GM12873 (cell line): ENCODE measurements around the gene TTC38.

Experiments used
- TF ChIP-seq, protein P1 (sequence below): IDR thresholded peaks from 2 replicates; pipeline ENCODE4 v1.5.1; 2012; ENCODE audit warnings: low read depth, mild to moderate bottlenecking, moderate library complexity, low read length, control low read depth; ENCODE audit not compliant: insufficient read depth; ENCODE audit errors: missing control alignments

The TTC38 gene

DNA sequence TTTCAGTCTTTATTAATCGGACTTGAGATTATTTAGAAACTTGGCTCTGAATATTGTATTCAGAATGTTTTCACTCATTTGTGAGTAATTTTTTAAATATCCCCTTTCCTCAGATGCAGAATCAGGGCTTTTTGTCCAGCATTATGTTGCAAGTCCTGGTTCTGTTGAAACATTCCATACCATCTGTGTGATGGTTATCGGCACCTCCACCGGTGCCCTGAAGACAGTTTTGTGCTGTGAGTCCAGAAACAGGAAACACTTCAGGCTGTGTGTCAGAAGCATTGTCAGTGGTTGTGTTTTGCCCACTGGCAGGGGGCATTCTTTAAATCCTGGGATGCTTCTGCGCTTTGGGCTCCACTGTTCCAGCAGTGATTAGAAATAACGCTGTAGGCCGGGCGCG, 38.1 kb upstream of the TTC38 start:
- TF ChIP-seq, protein P1, sequence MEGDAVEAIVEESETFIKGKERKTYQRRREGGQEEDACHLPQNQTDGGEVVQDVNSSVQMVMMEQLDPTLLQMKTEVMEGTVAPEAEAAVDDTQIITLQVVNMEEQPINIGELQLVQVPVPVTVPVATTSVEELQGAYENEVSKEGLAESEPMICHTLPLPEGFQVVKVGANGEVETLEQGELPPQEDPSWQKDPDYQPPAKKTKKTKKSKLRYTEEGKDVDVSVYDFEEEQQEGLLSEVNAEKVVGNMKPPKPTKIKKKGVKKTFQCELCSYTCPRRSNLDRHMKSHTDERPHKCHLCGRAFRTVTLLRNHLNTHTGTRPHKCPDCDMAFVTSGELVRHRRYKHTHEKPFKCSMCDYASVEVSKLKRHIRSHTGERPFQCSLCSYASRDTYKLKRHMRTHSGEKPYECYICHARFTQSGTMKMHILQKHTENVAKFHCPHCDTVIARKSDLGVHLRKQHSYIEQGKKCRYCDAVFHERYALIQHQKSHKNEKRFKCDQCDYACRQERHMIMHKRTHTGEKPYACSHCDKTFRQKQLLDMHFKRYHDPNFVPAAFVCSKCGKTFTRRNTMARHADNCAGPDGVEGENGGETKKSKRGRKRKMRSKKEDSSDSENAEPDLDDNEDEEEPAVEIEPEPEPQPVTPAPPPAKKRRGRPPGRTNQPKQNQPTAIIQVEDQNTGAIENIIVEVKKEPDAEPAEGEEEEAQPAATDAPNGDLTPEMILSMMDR, result no peak

DNA sequence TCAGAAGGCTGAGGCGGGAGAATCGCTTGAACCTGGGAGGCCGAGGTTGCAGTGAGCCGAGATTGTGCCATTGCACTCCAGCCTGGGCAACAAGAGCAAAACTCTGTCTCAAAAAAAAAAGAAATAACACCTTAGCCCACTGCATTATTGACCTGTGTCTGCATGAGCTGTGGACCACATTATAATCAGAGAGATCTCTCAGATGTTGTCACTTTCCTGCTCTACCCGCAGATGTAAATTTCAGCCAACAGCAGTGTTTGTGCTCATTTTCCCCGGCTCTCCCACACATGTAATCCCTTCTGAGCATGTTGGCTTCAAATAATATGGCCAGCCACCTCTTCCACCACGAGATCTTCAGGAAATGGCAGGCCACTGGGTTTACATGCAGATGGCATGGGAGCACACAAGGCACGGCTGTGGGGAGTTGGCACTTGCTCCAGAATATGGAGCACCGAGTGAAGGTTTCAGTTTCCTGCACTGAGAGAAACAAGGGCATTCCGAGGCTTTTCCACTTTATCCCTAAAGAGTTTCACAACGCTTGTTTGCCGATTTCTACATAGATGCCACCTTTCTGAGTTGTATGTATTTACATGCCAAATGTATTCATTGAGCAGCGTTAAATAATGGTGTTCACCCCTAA, 37.4 kb upstream of the TTC38 start:
- TF ChIP-seq, protein P1, result no peak

DNA sequence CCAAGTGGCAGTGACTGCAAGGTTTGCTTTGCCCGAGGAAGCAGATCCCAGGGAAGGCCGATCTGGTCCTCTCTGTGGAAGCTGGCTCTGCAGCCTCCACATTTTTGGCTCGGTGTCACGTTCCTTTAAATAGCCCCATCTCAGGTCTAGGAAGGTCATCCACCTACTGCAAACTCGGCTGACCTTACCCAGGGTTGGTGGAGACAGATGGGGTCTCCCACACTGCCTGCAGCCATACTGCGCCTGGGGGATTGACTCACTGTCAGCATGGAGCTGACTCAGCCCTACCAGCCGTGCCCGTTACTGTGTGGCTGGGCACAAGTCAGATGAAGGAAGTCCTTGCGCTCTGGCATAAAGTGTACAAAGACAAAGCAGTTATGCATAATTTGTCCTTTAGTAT, 34.6 kb upstream of the TTC38 start:
- TF ChIP-seq, protein P1, result no peak

DNA sequence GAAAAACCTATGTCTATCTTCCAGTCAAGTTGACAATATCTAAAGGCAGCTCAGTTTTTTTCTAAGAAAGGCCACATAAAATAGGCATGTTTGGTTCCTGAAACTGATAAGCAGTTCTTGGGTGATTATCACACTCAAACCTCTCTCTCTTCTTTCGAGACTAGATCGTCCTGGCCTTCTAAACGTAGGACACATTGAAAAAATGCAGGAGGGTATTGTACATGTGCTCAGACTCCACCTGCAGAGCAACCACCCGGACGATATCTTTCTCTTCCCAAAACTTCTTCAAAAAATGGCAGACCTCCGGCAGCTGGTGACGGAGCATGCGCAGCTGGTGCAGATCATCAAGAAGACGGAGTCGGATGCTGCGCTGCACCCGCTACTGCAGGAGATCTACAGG, 32.8 kb upstream of the TTC38 start:
- TF ChIP-seq, protein P1, result no peak

DNA sequence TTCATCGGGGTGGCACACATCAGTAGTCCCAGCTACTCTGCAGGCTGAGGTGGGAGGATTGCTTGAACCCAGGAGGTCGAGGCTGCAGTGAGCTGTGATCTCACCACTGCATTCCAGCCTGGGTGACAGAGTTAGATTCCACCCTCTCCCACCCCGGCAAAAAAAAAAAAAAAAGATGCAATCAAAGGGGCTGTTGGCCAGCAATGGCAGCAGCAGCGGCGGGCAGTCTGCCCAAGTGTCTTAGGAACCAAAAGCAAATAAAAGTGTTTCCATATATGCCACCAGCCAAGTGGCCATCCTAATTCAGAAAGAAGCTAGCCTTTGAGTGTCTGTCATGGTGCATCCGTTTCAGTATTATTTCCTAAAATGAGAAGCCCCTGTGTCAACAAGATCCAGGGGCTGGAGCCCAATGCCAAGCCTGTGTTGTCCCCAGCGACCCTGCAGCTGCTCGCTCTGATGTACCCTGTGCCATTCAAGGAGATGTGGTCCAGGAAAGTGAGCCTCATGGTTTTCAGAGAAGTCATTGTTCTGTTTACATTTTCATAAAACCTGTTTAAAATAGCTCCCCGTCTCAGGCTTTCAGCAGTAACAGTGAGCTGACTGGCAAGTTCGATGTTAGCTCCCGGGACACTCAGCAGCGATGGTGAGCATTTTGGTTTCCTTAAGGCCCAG, 30.2 kb upstream of the TTC38 start:
- TF ChIP-seq, protein P1, result no peak

DNA sequence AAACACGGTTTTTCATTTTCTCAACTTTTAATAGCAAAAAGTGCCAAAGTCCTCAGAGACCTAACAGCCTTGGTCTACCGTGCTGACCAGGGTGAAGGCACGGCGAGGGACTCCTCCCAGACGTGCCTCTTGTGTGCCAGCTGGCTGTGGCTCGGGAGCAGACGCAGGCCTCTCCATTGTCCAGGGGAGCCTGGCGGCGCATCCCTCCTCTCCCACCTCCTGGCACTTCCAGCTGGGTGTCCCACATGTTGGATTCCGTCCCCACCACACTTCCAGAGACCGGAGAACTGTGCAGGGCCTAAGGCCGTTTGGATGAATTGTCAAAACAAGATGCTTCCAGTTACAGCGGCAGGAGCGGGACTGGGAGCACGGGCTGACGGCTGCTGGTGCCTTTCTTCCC, 29.3 kb upstream of the TTC38 start:
- TF ChIP-seq, protein P1, result no peak

DNA sequence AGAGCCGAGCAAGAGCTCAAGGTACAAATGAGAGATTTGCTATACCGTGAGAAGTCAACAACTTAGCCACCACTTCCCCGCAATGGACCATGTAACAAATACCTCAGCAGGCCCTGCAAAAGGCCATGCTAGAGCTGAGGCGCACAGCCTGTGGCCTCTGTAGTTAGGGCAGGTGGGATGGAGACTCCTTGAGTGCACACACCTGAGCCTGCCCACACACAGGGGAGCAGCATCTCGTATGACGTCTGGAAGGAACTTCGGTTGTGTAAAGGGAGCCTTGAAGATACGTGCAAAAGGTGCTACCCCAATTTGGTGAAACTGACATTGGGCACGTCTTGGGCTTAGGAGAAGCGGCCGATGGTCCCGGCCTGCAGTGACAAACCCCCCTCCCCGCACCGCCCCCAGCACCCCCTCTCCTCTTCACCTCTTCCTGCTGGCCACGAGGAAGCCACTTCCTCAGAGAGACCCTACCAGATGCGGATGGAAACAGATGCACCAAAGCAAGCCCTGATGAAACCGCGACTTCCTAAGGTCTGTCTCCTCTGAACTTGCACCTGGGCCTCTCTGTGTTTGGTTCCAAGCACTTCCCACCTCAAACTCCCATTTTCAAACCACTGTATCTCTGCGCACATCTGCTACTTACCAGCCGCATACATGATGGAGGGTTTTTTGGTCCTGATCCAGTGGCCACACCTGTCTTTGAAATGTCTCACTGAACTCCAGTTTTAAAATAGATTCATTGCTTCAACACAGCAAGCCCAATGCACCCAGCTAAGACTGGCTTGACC, 28.4 kb upstream of the TTC38 start:
- TF ChIP-seq, protein P1, result no peak
